K562 (cell line): Measurements from ENCODE around the gene MITF. TPM values are rescaled to one million over a fixed set of nuclear protein-coding genes. Genes with fewer than 3 reads are reported as not detected.

ENCODE experiments used
- ATAC-seq: fragments of 200-7000 bp; cut with Tn5 transposase; 3 replicates; pipeline ENCODE4 v1.9.1; 2020; ENCODE audit warnings: moderate library complexity
- BruUV-seq: library from RNA; stranded (reverse); fragments of 400-500 nt; replicated peaks from 2 replicates; lab custom pipeline; 2021; lab: Mats Ljungman, UMichigan
- CTCF ChIA-PET: fragments of 300-600 bp; formaldehyde crosslinking; extraction: SDS; loops from one replicate; lab custom pipeline; 2021; ENCODE audit warnings: low intra/inter-chr PET ratio; lab: Yijun Ruan, JAX
- POLR2A ChIA-PET: fragments of 300-600, 350-650 bp; sonication (Branson Sonifier 250); formaldehyde crosslinking; extraction: SDS; loops from one replicate; lab custom pipeline; 2021; ENCODE audit warnings: antibody characterized with exemption, inconsistent platforms; lab: Yijun Ruan, JAX
- DNase-seq, 4 experiments: peaks; one replicate each; pipeline versions ENCODE4 v3.0.0 to v3.0.0-alpha.2; 2011 to 2018; ENCODE audit warnings: low spot score in 3 of 4, mixed read lengths in 3 of 4; ENCODE audit errors: extremely low read depth in 1 of 4
- FAIRE-seq: peaks from 2 replicates; lab custom pipeline; 2011; peaks lifted over from hg19 to GRCh38; lab: Jason Lieb, UNC
- H2AFZ ChIP-seq: 2 replicates; pipeline ENCODE4 v1.6.0; 2011; ENCODE audit warnings: low read depth, low read length, control low read depth, inconsistent platforms
- H3K27ac ChIP-seq: fragments of 200-600 bp; 3 replicates; pipeline ENCODE4 v1.8.0; 2011; ENCODE audit warnings: low read depth, mild to moderate bottlenecking, control low read depth, inconsistent platforms, low read length, moderate library complexity, mixed read lengths; ENCODE audit errors: extremely low read depth
- H3K27me3 ChIP-seq, 2 experiments: fragments of 300-600 bp in 1 of 2; 2 replicates in 1 of 2; 3 replicates in 1 of 2; pipeline versions ENCODE4 v1.6.0 to v1.8.0; 2011; ENCODE audit warnings: inconsistent platforms in 2 of 2, low read length in 2 of 2, mild to moderate bottlenecking in 1 of 2, mixed read lengths in 1 of 2, moderate library complexity in 1 of 2; ENCODE audit not compliant: control insufficient read depth in 2 of 2, insufficient read depth in 2 of 2
- H3K36me3 ChIP-seq: fragments of 300-600 bp; 3 replicates; pipeline ENCODE4 v1.8.0; 2011; ENCODE audit warnings: mild to moderate bottlenecking, low read length, inconsistent platforms; ENCODE audit not compliant: control insufficient read depth, insufficient read depth
- H3K4me1 ChIP-seq, 2 experiments: fragments of 200-600 bp in 1 of 2; replicated peaks in 1 of 2; 2 replicates in 1 of 2; 3 replicates in 1 of 2; pipeline versions ENCODE4 v1.5.1 to v1.8.0; 2011; ENCODE audit warnings: inconsistent platforms in 2 of 2, low read length in 2 of 2, mild to moderate bottlenecking in 1 of 2, mixed read lengths in 1 of 2, moderate library complexity in 1 of 2; ENCODE audit not compliant: control insufficient read depth in 2 of 2, insufficient read depth in 2 of 2
- H3K4me2 ChIP-seq: 2 replicates; pipeline ENCODE4 v1.6.1; 2011; ENCODE audit warnings: low read length, control low read depth, inconsistent platforms, mixed read lengths; ENCODE audit not compliant: insufficient read depth
- H3K4me3 ChIP-seq: fragments of 200-600 bp; sonication (generic), shearing (Covaris generic); 2 replicates; pipeline ENCODE4 v1.5.1; 2016; ENCODE audit warnings: control low read depth, inconsistent platforms
- H3K79me2 ChIP-seq: fragments of 200-600 bp; 3 replicates; pipeline ENCODE4 v1.8.0; 2011; ENCODE audit warnings: low read length, inconsistent platforms; ENCODE audit not compliant: control insufficient read depth, insufficient read depth
- H3K9ac ChIP-seq, 2 experiments: 2 replicates each; pipeline versions ENCODE4 v1.6.0 to v1.6.1; 2011; ENCODE audit warnings: low read depth in 2 of 2, low read length in 2 of 2, control low read depth in 1 of 2, inconsistent platforms in 1 of 2, mild to moderate bottlenecking in 1 of 2, mixed read lengths in 1 of 2; ENCODE audit not compliant: insufficient read depth in 1 of 2
- H3K9me1 ChIP-seq: one replicate; pipeline ENCODE4 v1.6.0; 2011; ENCODE audit warnings: inconsistent platforms, mild to moderate bottlenecking, low read length, moderate library complexity; ENCODE audit not compliant: control insufficient read depth, insufficient read depth
- H3K9me3 ChIP-seq: replicated peaks from 2 replicates; pipeline ENCODE4 v1.5.1; 2011; ENCODE audit warnings: low read depth, low read length, inconsistent platforms; ENCODE audit not compliant: control insufficient read depth, insufficient read depth
- H4K20me1 ChIP-seq: replicated peaks from 2 replicates; pipeline ENCODE4 v1.6.1; 2011; ENCODE audit warnings: low read length, inconsistent platforms, mixed read lengths; ENCODE audit not compliant: control insufficient read depth, insufficient read depth
- ARID4B ChIP-seq: sonication (generic); formaldehyde crosslinking; IDR thresholded peaks from 2 replicates; pipeline ENCODE4 v1.8.0; 2022; ENCODE audit warnings: mild to moderate bottlenecking, missing genetic modification reagents
- NCOR1 ChIP-seq: fragments of 450-650 bp; IDR thresholded peaks from 2 replicates; pipeline ENCODE4 v1.6.1; 2016; ENCODE audit warnings: mild to moderate bottlenecking, moderate library complexity
- NEUROD1 ChIP-seq: fragments of 150-350 bp; IDR thresholded peaks from 2 replicates; pipeline ENCODE4 v1.6.1; 2014; ENCODE audit warnings: borderline replicate concordance, low read length, low read depth; ENCODE audit not compliant: partially characterized antibody
- ZNF124 ChIP-seq: sonication (generic); formaldehyde crosslinking; IDR thresholded peaks from 2 replicates; pipeline ENCODE4 v1.8.1; 2022; ENCODE audit warnings: missing genetic modification reagents
- WGBS: fragments of 100-300 bp; shearing (Covaris generic); methylation state at CpG from one replicate; pipeline ENCODE4 v1.1.6; 2016; ENCODE audit warnings: low coverage, mixed read lengths; ENCODE audit not compliant: insufficient coverage; ENCODE audit errors: missing lambda C conversion rate; 5-methylcytosine and 5-hydroxymethylcytosine counted together
- in situ Hi-C: fragments of 300-500 bp; cut with MboI; formaldehyde crosslinking; loops from 4 replicates; pipeline ENCODE4 v1.15.0; 2018; ENCODE audit warnings: inconsistent platforms, mixed read lengths
- intact Hi-C: fragments of 100-400 bp; cut with micrococcal nuclease; formaldehyde crosslinking; loops from 2 replicates; pipeline ENCODE4 v1.14.2; 2022
- polyA plus RNA-seq, 8 experiments: library from polyadenylated mRNA; depleted of rRNA in 4 of 8; stranded (reverse) in 5 of 8; unstranded in 3 of 8; fragments of >200 nt; fragmentation: Nextera tagmentation in 2 of 8; fragmentation: Illumina TruSeq in 1 of 8; extraction: Ambion mirVana in 2 of 8; extraction: Trizol in 1 of 8; gene quantifications; 2 replicates each; pipeline versions ENCODE4 v1.2.1 to v1.2.3, GENCODE V29; 2011 to 2014; ENCODE audit warnings: inconsistent platforms in 1 of 8, missing spikeins in 1 of 8
- total RNA-seq, 7 experiments: library from RNA; depleted of rRNA in 6 of 7; stranded (reverse); fragments of >200 nt in 6 of 7; fragmentation: Illumina TruSeq in 2 of 7; extraction: Trizol in 2 of 7; gene quantifications; 2 replicates each; pipeline versions ENCODE4 v1.2.1 to v1.2.3, GENCODE V29; 2011 to 2021; ENCODE audit warnings: low replicate concordance in 1 of 7
- TF ChIP-seq, protein P1 (sequence below): sonication (generic); formaldehyde crosslinking; IDR thresholded peaks from 2 replicates; pipeline ENCODE4 v1.8.0; 2023; ENCODE audit warnings: mild to moderate bottlenecking, missing genetic modification reagents

Gene MITF
- total and polyA plus RNA-seq, 9 of the 15 experiments (the other 6 are each of a cell fraction or from before 2014, with no cell fraction given): 5.6 to 14.9 (median 11.1) TPM

GRCh38 chr3:69888943-69889315 is 149.7 kb downstream of the MITF start:
- no peak overlapping the region for H3K4me2 ChIP-seq
- H3K79me2 ChIP-seq: no peaks in the 10 kb centered on the region; the same call in 2 of the 3 replicates
- H3K9me3 ChIP-seq: no peaks in the 10 kb centered on the region
- CTCF ChIA-PET: no interaction called here
- POLR2A ChIA-PET: no interaction called here
- 69% methylated on average over 3 of the region's 3 CpGs for WGBS
- in situ Hi-C loops (no loop called here), intact Hi-C loops (no loop called here)
- no peaks in the 10 kb centered on the region for H3K4me1 ChIP-seq
- no peak overlapping the region for H2AFZ ChIP-seq
- H3K27me3 ChIP-seq: no peaks in the 10 kb centered on the region
- FAIRE-seq: no peak
- H3K36me3 ChIP-seq: no peaks in the 10 kb centered on the region
- H3K9me1 ChIP-seq: no peaks in the 10 kb centered on the region
- no peak for TF ChIP-seq ZNF124 (CRISPR knock-in tag)
- no peak for TF ChIP-seq ARID4B (CRISPR knock-in tag)
- TF ChIP-seq, protein P1, sequence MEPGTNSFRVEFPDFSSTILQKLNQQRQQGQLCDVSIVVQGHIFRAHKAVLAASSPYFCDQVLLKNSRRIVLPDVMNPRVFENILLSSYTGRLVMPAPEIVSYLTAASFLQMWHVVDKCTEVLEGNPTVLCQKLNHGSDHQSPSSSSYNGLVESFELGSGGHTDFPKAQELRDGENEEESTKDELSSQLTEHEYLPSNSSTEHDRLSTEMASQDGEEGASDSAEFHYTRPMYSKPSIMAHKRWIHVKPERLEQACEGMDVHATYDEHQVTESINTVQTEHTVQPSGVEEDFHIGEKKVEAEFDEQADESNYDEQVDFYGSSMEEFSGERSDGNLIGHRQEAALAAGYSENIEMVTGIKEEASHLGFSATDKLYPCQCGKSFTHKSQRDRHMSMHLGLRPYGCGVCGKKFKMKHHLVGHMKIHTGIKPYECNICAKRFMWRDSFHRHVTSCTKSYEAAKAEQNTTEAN: no peak
- TF ChIP-seq NEUROD1: no peak
- TF ChIP-seq NCOR1: no peak
- no peak overlapping the region for H3K4me3 ChIP-seq
- H3K9ac ChIP-seq: no peak overlapping the region
- no peak overlapping the region for H3K27ac ChIP-seq
- no peaks in the 10 kb centered on the region for H4K20me1 ChIP-seq
- no peak for ATAC-seq
- no TSS peak for BruUV-seq
- DNase-seq: no peak
